ENCODE data around the gene ZBP1.

ZBP1 gene

GRCh38 chr20:57596358-57596757, 23.9 kb downstream of the ZBP1 start:
- Histone ChIP-seq H3K36me3 (replicated peaks; ENCODE audit: insufficient read depth, low read length) (no peaks in the 10 kb centered on the region), H3K79me2 (ENCODE audit: low read length) (no peaks in the 10 kb centered on the region), H3K4me2 (ENCODE audit: low read depth, low read length) (peak overlapping the region; percentile 75; the same call in 1 of the 2 replicates), H3K9me3 (replicated peaks; ENCODE audit: insufficient read depth, low read length) (no peaks in the 10 kb centered on the region), H3K27ac (ENCODE audit: low read length) (no peak overlapping the region), H3K9me2 (replicated peaks; ENCODE audit: insufficient read depth, low read length) (no peaks in the 10 kb centered on the region), H3K27me3 (replicated peaks; ENCODE audit: insufficient read depth, low read length) (peaks cover 30% of the 10 kb centered on the region), H4K20me1 (ENCODE audit: insufficient read depth, low read length) (no peaks in the 10 kb centered on the region), H3K9ac (ENCODE audit: low read length) (no peak overlapping the region), H3K4me3 (ENCODE audit: low read length) (no peak overlapping the region), H3F3A (ENCODE audit: insufficient read depth, low read length) (no peaks in the 10 kb centered on the region), H3K4me1 (ENCODE audit: low read length) (no peaks in the 10 kb centered on the region), H2AFZ (ENCODE audit: low read length) (no peak overlapping the region)
- TF ChIP-seq EZH2phosphoT487 (IDR thresholded peaks at IDR 0.05; ENCODE audit: low read length), result no peak
- TF ChIP-seq EZH2 (optimal IDR thresholded peaks at IDR 0.05; ENCODE audit: low read depth, low read length), result no peak
- no peak for TF ChIP-seq CTCF (IDR thresholded peaks at IDR 0.05; ENCODE audit: low read length)
- no peak for DNase-seq

GRCh38 chr20:57595041-57596030, 24.9 kb downstream of the ZBP1 start:
- no peaks in the 10 kb centered on the region for H3K9me3 ChIP-seq (replicated peaks; ENCODE audit: insufficient read depth, low read length)
- DNase-seq, result no peak
- peaks cover 40% of the 10 kb centered on the region for H3K27me3 ChIP-seq (replicated peaks; ENCODE audit: insufficient read depth, low read length)
- no peaks in the 10 kb centered on the region for H3K9me2 ChIP-seq (replicated peaks; ENCODE audit: insufficient read depth, low read length)
- H3K27ac ChIP-seq (ENCODE audit: low read length), result no peak overlapping the region
- H3F3A ChIP-seq (ENCODE audit: insufficient read depth, low read length), result no peaks in the 10 kb centered on the region
- H3K4me2 ChIP-seq (ENCODE audit: low read depth, low read length), result no peak overlapping the region
- TF ChIP-seq EZH2 (optimal IDR thresholded peaks at IDR 0.05; ENCODE audit: low read depth, low read length), result no peak
- no peak for TF ChIP-seq EZH2phosphoT487 (IDR thresholded peaks at IDR 0.05; ENCODE audit: low read length)
- no peak for TF ChIP-seq CTCF (IDR thresholded peaks at IDR 0.05; ENCODE audit: low read length)
- no peaks in the 10 kb centered on the region for H3K79me2 ChIP-seq (ENCODE audit: low read length)
- no peaks in the 10 kb centered on the region for H3K36me3 ChIP-seq (replicated peaks; ENCODE audit: insufficient read depth, low read length)
- no peak overlapping the region for H2AFZ ChIP-seq (ENCODE audit: low read length)
- H3K4me1 ChIP-seq (ENCODE audit: low read length), result no peaks in the 10 kb centered on the region
- H3K9ac ChIP-seq (ENCODE audit: low read length), result no peak overlapping the region
- no peak overlapping the region for H3K4me3 ChIP-seq (ENCODE audit: low read length)
- no peaks in the 10 kb centered on the region for H4K20me1 ChIP-seq (ENCODE audit: insufficient read depth, low read length)

GRCh38 chr20:57594092-57594951, 25.9 kb downstream of the ZBP1 start:
- H3F3A ChIP-seq (ENCODE audit: insufficient read depth, low read length), result no peaks in the 10 kb centered on the region
- H2AFZ ChIP-seq (ENCODE audit: low read length), result no peak overlapping the region
- H3K27me3 ChIP-seq (replicated peaks; ENCODE audit: insufficient read depth, low read length), result peaks cover 50% of the 10 kb centered on the region
- no peak overlapping the region for H3K9ac ChIP-seq (ENCODE audit: low read length)
- H3K4me1 ChIP-seq (ENCODE audit: low read length), result no peaks in the 10 kb centered on the region
- no peak overlapping the region for H3K27ac ChIP-seq (ENCODE audit: low read length)
- H3K4me2 ChIP-seq (ENCODE audit: low read depth, low read length), result no peak overlapping the region
- H3K9me3 ChIP-seq (replicated peaks; ENCODE audit: insufficient read depth, low read length), result no peaks in the 10 kb centered on the region
- TF ChIP-seq EZH2 (optimal IDR thresholded peaks at IDR 0.05; ENCODE audit: low read depth, low read length), result no peak
- TF ChIP-seq EZH2phosphoT487 (IDR thresholded peaks at IDR 0.05; ENCODE audit: low read length), result no peak
- TF ChIP-seq CTCF (IDR thresholded peaks at IDR 0.05; ENCODE audit: low read length), result peak; percentile 90
- no peaks in the 10 kb centered on the region for H3K9me2 ChIP-seq (replicated peaks; ENCODE audit: insufficient read depth, low read length)
- H4K20me1 ChIP-seq (ENCODE audit: insufficient read depth, low read length), result no peaks in the 10 kb centered on the region; the same call in 1 of the 2 replicates
- H3K79me2 ChIP-seq (ENCODE audit: low read length), result no peaks in the 10 kb centered on the region
- no peaks in the 10 kb centered on the region for H3K36me3 ChIP-seq (replicated peaks; ENCODE audit: insufficient read depth, low read length)
- H3K4me3 ChIP-seq (ENCODE audit: low read length), result no peak overlapping the region
- DNase-seq, result peak; percentile 28
